Ishikawa (cell line): ENCODE results near the gene CPNE2.

Experiments used
- CEBPB ChIP-seq: IDR thresholded peaks from 2 replicates; pipeline ENCODE4 v1.6.1; 2012
- CREB1 ChIP-seq: IDR thresholded peaks from 2 replicates; pipeline ENCODE4 v1.6.1; 2012; ENCODE audit warnings: low read depth
- EGR1 ChIP-seq: IDR thresholded peaks from 2 replicates; pipeline ENCODE4 v1.6.1; 2012
- EP300 ChIP-seq: IDR thresholded peaks from 2 replicates; pipeline ENCODE4 v1.6.1; 2012; ENCODE audit warnings: borderline replicate concordance
- FOXM1 ChIP-seq: IDR thresholded peaks from 2 replicates; pipeline ENCODE4 v1.6.1; 2012; ENCODE audit warnings: low read depth, borderline replicate concordance
- MAX ChIP-seq: IDR thresholded peaks from 2 replicates; pipeline ENCODE4 v1.6.1; 2012
- NFIC ChIP-seq: IDR thresholded peaks from 2 replicates; pipeline ENCODE4 v1.6.1; 2012
- RAD21 ChIP-seq: IDR thresholded peaks from 2 replicates; pipeline ENCODE4 v1.6.1; 2012; ENCODE audit warnings: low read depth
- REST ChIP-seq: IDR thresholded peaks from 2 replicates; pipeline ENCODE4 v1.6.1; 2012; ENCODE audit warnings: low read depth, mild to moderate bottlenecking
- TAF1 ChIP-seq: IDR thresholded peaks from 2 replicates; pipeline ENCODE4 v1.6.1; 2012; ENCODE audit warnings: low read depth, mild to moderate bottlenecking
- TCF12 ChIP-seq: IDR thresholded peaks from 2 replicates; pipeline ENCODE4 v1.6.1; 2012; ENCODE audit warnings: low read depth
- TEAD4 ChIP-seq: IDR thresholded peaks from 2 replicates; pipeline ENCODE4 v1.6.1; 2012
- USF1 ChIP-seq: IDR thresholded peaks from 2 replicates; pipeline ENCODE4 v1.6.1; 2012
- YY1 ChIP-seq: IDR thresholded peaks from 2 replicates; pipeline ENCODE4 v1.6.1; 2012; ENCODE audit warnings: low read depth
- ZBTB7A ChIP-seq: IDR thresholded peaks from 2 replicates; pipeline ENCODE4 v1.6.1; 2012; ENCODE audit warnings: low read depth

CPNE2 gene

GRCh38 chr16:57082664-57083063 is 9.7 kb upstream of the CPNE2 start:
- TF ChIP-seq TEAD4, result no peak
- no peak for TF ChIP-seq YY1
- no peak for TF ChIP-seq CEBPB
- TF ChIP-seq TAF1, result no peak
- no peak for TF ChIP-seq NFIC
- TF ChIP-seq CREB1, result no peak
- no peak for TF ChIP-seq USF1
- no peak for TF ChIP-seq FOXM1
- TF ChIP-seq EP300, result no peak
- TF ChIP-seq ZBTB7A, result no peak

- TF ChIP-seq RAD21, result no peak
- peak; percentile 26; the same call in 1 of the 2 replicates for TF ChIP-seq USF1
These were observed 8.8 kb upstream of the CPNE2 start for GRCh38 chr16:57083485-57084126.

- peak; percentile 93 for TF ChIP-seq RAD21
- peak; percentile 30; the same call in 1 of the 2 replicates for TF ChIP-seq NFIC
- TF ChIP-seq TAF1, result no peak
- no peak for TF ChIP-seq TCF12
These were observed 8.1 kb upstream of the CPNE2 start for GRCh38 chr16:57084257-57084770.

- TF ChIP-seq ZBTB7A, result no peak
These were observed 7.4 kb upstream of the CPNE2 start for GRCh38 chr16:57084996-57085395.

- TF ChIP-seq ZBTB7A, result no peak
- TF ChIP-seq USF1, result no peak
- TF ChIP-seq NFIC, result no peak
- TF ChIP-seq TCF12, result no peak
These were observed 5.4 kb upstream of the CPNE2 start for GRCh38 chr16:57087003-57087402.

GRCh38 chr16:57089406-57089805 is 3.0 kb upstream of the CPNE2 start:
- TF ChIP-seq MAX, result no peak
- no peak for TF ChIP-seq REST
- TF ChIP-seq USF1, result no peak
- TF ChIP-seq EP300, result no peak
- no peak for TF ChIP-seq FOXM1
- TF ChIP-seq TCF12, result no peak
- no peak for TF ChIP-seq CEBPB
- no peak for TF ChIP-seq CREB1
- no peak for TF ChIP-seq ZBTB7A
- TF ChIP-seq YY1, result no peak
- TF ChIP-seq TAF1, result no peak
- no peak for TF ChIP-seq RAD21
- TF ChIP-seq EGR1, result no peak
- TF ChIP-seq NFIC, result no peak
- TF ChIP-seq TEAD4, result no peak

- TF ChIP-seq TAF1, result no peak
- no peak for TF ChIP-seq RAD21
- no peak for TF ChIP-seq USF1
- no peak for TF ChIP-seq FOXM1
- no peak; the same call in 1 of the 2 replicates for TF ChIP-seq MAX
- TF ChIP-seq TCF12, result no peak
- no peak for TF ChIP-seq EP300
- TF ChIP-seq CEBPB, result no peak
- no peak for TF ChIP-seq ZBTB7A
- no peak for TF ChIP-seq TEAD4
- TF ChIP-seq YY1, result no peak
- TF ChIP-seq EGR1, result no peak
- TF ChIP-seq CREB1, result no peak
- TF ChIP-seq REST, result no peak
- TF ChIP-seq NFIC, result no peak
These were observed 996 bp upstream of the CPNE2 start for GRCh38 chr16:57091200-57091974.
